Body of pancreas (tissue), 4 donors: ENCODE data around the gene PLAC1. TPM values are rescaled to one million over a fixed set of nuclear protein-coding genes. Genes with fewer than 3 reads are reported as not detected.

ENCODE experiments used
- ATAC-seq: fragments of 150-250 bp; one replicate; pipeline ENCODE4 v1.9.1; 2016
- DNase-seq, 4 donors: peaks; one replicate each; pipeline ENCODE4 v3.0.0-alpha.2; 2019
- H3K27ac ChIP-seq, 4 donors: fragments of 200-600 bp; sonication (generic); 1 replicate in 3 of 4; 2 replicates in 1 of 4; pipeline versions ENCODE4 v1.5.1 to v1.6.1; 2016 to 2019; ENCODE audit warnings: mild to moderate bottlenecking in 1 of 4, mixed read lengths in 1 of 4, moderate library complexity in 1 of 4
- H3K27me3 ChIP-seq, 2 donors: fragments of 200-600 bp; sonication (generic); one replicate each; pipeline ENCODE4 v1.6.0; 2016; ENCODE audit warnings: mild to moderate bottlenecking in 1 of 2
- H3K36me3 ChIP-seq, 2 donors: fragments of 200-600 bp; sonication (generic); replicated peaks in 1 of 2; 2 replicates each; pipeline ENCODE4 v1.5.1; 2016; ENCODE audit warnings: low read depth in 2 of 2; ENCODE audit not compliant: insufficient read depth in 1 of 2
- H3K4me1 ChIP-seq: fragments of 200-600 bp; sonication (generic); one replicate; pipeline ENCODE4 v1.6.0; 2016
- H3K4me3 ChIP-seq, 2 donors: fragments of 200-600 bp; sonication (generic); 1 replicate in 1 of 2; 2 replicates in 1 of 2; pipeline ENCODE4 v1.5.1; 2016 to 2019
- H3K9me3 ChIP-seq, 3 donors: fragments of 200-600 bp; sonication (generic); 1 replicate in 2 of 3; 2 replicates in 1 of 3; pipeline ENCODE4 v1.5.1; 2016
- POLR2A ChIP-seq, 3 donors: fragments of 450-650 bp; IDR thresholded peaks; one replicate each; pipeline ENCODE4 v1.6.1; 2016; ENCODE audit warnings: antibody characterized with exemption in 3 of 3, mild to moderate bottlenecking in 2 of 3
- WGBS, 2 donors: methylation state at CpG; one replicate each; pipeline ENCODE4 v1.1.5; 2017; 5-methylcytosine and 5-hydroxymethylcytosine counted together
- intact Hi-C: fragments of 100-400 bp; cut with DNase I; formaldehyde crosslinking; loops from one replicate; pipeline ENCODE4 v1.15.1; 2023
- total RNA-seq, 2 donors: library from RNA; depleted of rRNA; stranded (reverse); fragments of >200 nt; gene quantifications; one replicate each; pipeline ENCODE4 v1.1.0, GENCODE V29; 2016
- TF ChIP-seq, protein P1 (sequence below), 7 experiments: fragments of 450-650 bp in 4 of 7; fragments of 200-600 bp in 3 of 7; sonication (generic) in 3 of 7; IDR thresholded peaks; one replicate each; pipeline ENCODE4 v1.5.1; 2016 to 2019; ENCODE audit warnings: antibody characterized with exemption in 7 of 7

Gene PLAC1
- total RNA-seq, 2 donors from 2014 or later, result not detected

- H3K27me3 ChIP-seq, result peaks cover 0 to 5% of the 10 kb centered on the region in 2 donors
- no peak for ATAC-seq
- intact Hi-C loops, result no loop called here
- no peak overlapping the region for H3K4me3 ChIP-seq
- TF ChIP-seq, protein P1, sequence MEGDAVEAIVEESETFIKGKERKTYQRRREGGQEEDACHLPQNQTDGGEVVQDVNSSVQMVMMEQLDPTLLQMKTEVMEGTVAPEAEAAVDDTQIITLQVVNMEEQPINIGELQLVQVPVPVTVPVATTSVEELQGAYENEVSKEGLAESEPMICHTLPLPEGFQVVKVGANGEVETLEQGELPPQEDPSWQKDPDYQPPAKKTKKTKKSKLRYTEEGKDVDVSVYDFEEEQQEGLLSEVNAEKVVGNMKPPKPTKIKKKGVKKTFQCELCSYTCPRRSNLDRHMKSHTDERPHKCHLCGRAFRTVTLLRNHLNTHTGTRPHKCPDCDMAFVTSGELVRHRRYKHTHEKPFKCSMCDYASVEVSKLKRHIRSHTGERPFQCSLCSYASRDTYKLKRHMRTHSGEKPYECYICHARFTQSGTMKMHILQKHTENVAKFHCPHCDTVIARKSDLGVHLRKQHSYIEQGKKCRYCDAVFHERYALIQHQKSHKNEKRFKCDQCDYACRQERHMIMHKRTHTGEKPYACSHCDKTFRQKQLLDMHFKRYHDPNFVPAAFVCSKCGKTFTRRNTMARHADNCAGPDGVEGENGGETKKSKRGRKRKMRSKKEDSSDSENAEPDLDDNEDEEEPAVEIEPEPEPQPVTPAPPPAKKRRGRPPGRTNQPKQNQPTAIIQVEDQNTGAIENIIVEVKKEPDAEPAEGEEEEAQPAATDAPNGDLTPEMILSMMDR (IDR thresholded peaks at IDR 0.05), result no peak
- TF ChIP-seq POLR2A (IDR thresholded peaks at IDR 0.05), result no peak
- no peaks in the 10 kb centered on the region for H3K36me3 ChIP-seq
- no peaks in the 10 kb centered on the region for H3K9me3 ChIP-seq
- peaks cover 6% of the 10 kb centered on the region for H3K4me1 ChIP-seq
- DNase-seq, result no peak
- H3K27ac ChIP-seq, result no peak overlapping the region
- WGBS, 2 donors, result 44 to 50% methylated on average over 6 of the region's 6 CpGs
These were observed 114.1 kb downstream of the PLAC1 start for GRCh38 chrX:134544135-134544512.

GRCh38 chrX:134543288-134543687 is 115.0 kb downstream of the PLAC1 start:
- no peaks in the 10 kb centered on the region for H3K4me1 ChIP-seq
- intact Hi-C loops, result no loop called here
- TF ChIP-seq, protein P1 (IDR thresholded peaks at IDR 0.05), result no peak
- TF ChIP-seq POLR2A (IDR thresholded peaks at IDR 0.05), result no peak
- WGBS, 2 donors, result 28 to 29% methylated on average over 3 of the region's 3 CpGs
- H3K27me3 ChIP-seq, result peaks cover 0 to 5% of the 10 kb centered on the region in 2 donors
- H3K9me3 ChIP-seq, result no peaks in the 10 kb centered on the region
- H3K4me3 ChIP-seq, result no peak overlapping the region
- no peak for ATAC-seq
- H3K27ac ChIP-seq, result no peak overlapping the region
- DNase-seq, result no peak
- no peaks in the 10 kb centered on the region for H3K36me3 ChIP-seq

- WGBS, 2 donors, result 28 to 29% methylated on average over 2 of the region's 2 CpGs
- Histone ChIP-seq H3K4me1 (peaks cover 2% of the 10 kb centered on the region), H3K36me3 (no peaks in the 10 kb centered on the region), H3K27me3 (peaks cover 0 to 3% of the 10 kb centered on the region in 2 donors), H3K27ac (no peak overlapping the region), H3K4me3 (no peak overlapping the region), H3K9me3 (no peaks in the 10 kb centered on the region)
- ATAC-seq (no peak), DNase-seq (peak in 2 of 4 donors; percentile 7 to 34)
- intact Hi-C loops, result no loop called here
- TF ChIP-seq, protein P1 (IDR thresholded peaks at IDR 0.05), result no peak
- TF ChIP-seq POLR2A (IDR thresholded peaks at IDR 0.05), result no peak
These were observed 115.8 kb downstream of the PLAC1 start for GRCh38 chrX:134542485-134542884.

DNA sequence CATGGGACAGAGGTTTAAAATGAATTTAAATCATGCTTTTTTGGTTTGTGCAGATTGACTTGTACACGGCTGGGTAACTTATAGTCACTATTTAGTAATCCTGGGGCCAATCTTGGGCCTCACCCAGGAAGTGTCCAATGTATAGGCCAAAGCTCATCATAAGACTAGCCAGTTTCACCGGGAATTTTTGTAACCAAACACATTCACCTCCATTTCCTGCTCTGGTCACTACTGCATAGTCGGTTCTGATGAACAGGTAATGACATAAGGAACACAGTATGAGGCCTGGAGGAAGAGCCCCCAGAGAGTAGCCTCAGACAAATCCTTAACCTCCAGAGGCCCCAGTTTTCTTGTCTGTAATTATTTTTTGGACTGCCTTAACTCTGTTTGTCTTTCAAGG is 116.4 kb downstream of the PLAC1 start:
- no peaks in the 10 kb centered on the region for H3K27me3 ChIP-seq
- intact Hi-C loops, result no loop called here
- no peaks in the 10 kb centered on the region for H3K36me3 ChIP-seq
- TF ChIP-seq POLR2A (IDR thresholded peaks at IDR 0.05), result no peak
- TF ChIP-seq, protein P1 (IDR thresholded peaks at IDR 0.05), result no peak
- no peaks in the 10 kb centered on the region for H3K9me3 ChIP-seq
- no peak overlapping the region for H3K4me3 ChIP-seq
- DNase-seq (no peak), ATAC-seq (no peak)
- no peak overlapping the region for H3K27ac ChIP-seq
- 60 to 92% methylated on average over 3 of the region's 3 CpGs for WGBS, 2 donors
- peaks cover 8% of the 10 kb centered on the region for H3K4me1 ChIP-seq

GRCh38 chrX:134538316-134538715 is 120.0 kb downstream of the PLAC1 start:
- no peak overlapping the region for H3K27ac ChIP-seq
- H3K4me1 ChIP-seq, result peaks cover 9% of the 10 kb centered on the region
- intact Hi-C loops, result no loop called here
- H3K4me3 ChIP-seq, result no peak overlapping the region
- no peaks in the 10 kb centered on the region for H3K27me3 ChIP-seq
- ATAC-seq, result no peak
- TF ChIP-seq, protein P1 (IDR thresholded peaks at IDR 0.05), result no peak
- no peak for TF ChIP-seq POLR2A (IDR thresholded peaks at IDR 0.05)
- no peaks in the 10 kb centered on the region for H3K9me3 ChIP-seq
- WGBS, 2 donors, result 75 to 82% methylated on average over 4 of the region's 5 CpGs
- no peak for DNase-seq
- no peaks in the 10 kb centered on the region for H3K36me3 ChIP-seq
